Neutrophil (primary cell): ENCODE data around the gene C1RL.

Source experiments
- H3K27ac ChIP-seq: fragments of 200-600 bp; sonication (generic); 2 replicates; pipeline ENCODE4 v1.5.1; 2016; ENCODE audit warnings: mild to moderate bottlenecking, moderate library complexity
- H3K27me3 ChIP-seq: fragments of 200-600 bp; sonication (generic); 2 replicates; pipeline ENCODE4 v1.6.0; 2016; ENCODE audit warnings: mild to moderate bottlenecking
- H3K36me3 ChIP-seq: fragments of 200-600 bp; sonication (generic); 2 replicates; pipeline ENCODE4 v1.5.1; 2017
- H3K4me1 ChIP-seq, 2 experiments: fragments of 200-600 bp in 1 of 2; sonication (generic) in 1 of 2; 1 replicate in 1 of 2; 2 replicates in 1 of 2; pipeline versions ENCODE4 v1.5.1 to v1.6.1; 2013 to 2016; ENCODE audit warnings: low read depth in 1 of 2, low read length in 1 of 2, mild to moderate bottlenecking in 1 of 2, moderate library complexity in 1 of 2; ENCODE audit not compliant: control insufficient read depth in 1 of 2, insufficient read depth in 1 of 2
- H3K4me3 ChIP-seq, 2 experiments: fragments of 200-600 bp in 1 of 2; sonication (generic) in 1 of 2; 1 replicate in 1 of 2; 2 replicates in 1 of 2; pipeline ENCODE4 v1.5.1; 2013 to 2016; ENCODE audit warnings: low read depth in 1 of 2, low read length in 1 of 2, mild to moderate bottlenecking in 1 of 2, moderate library complexity in 1 of 2
- H3K9me3 ChIP-seq: fragments of 200-600 bp; sonication (generic); 2 replicates; pipeline ENCODE4 v1.5.1; 2016
- TF ChIP-seq, protein P1 (sequence below): fragments of 200-600 bp; sonication (generic); IDR thresholded peaks from 2 replicates; pipeline ENCODE4 v1.5.1; 2016; ENCODE audit warnings: antibody characterized with exemption

C1RL gene

DNA sequence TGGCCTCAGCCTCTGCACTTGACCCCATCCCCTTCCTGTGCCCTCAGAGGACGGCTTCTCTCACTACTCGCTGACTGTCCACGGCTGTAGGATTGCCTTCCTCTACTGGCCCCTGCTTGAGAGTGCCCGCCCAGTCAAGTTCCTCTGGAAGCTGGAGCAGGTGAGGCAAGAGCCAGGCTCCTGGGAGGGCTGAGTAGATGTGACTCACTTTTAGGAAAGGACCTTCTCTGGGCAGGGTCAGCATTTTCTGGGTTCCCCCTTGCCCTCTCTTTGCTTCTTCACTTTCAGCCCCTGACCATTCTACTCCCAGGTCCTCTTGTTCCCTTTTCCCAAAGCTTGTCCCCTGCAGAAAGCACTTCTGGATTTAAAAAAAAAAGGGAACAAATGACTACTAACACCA lies 28.9 kb upstream of the C1RL start:
- no peaks in the 10 kb centered on the region for H3K9me3 ChIP-seq
- TF ChIP-seq, protein P1, sequence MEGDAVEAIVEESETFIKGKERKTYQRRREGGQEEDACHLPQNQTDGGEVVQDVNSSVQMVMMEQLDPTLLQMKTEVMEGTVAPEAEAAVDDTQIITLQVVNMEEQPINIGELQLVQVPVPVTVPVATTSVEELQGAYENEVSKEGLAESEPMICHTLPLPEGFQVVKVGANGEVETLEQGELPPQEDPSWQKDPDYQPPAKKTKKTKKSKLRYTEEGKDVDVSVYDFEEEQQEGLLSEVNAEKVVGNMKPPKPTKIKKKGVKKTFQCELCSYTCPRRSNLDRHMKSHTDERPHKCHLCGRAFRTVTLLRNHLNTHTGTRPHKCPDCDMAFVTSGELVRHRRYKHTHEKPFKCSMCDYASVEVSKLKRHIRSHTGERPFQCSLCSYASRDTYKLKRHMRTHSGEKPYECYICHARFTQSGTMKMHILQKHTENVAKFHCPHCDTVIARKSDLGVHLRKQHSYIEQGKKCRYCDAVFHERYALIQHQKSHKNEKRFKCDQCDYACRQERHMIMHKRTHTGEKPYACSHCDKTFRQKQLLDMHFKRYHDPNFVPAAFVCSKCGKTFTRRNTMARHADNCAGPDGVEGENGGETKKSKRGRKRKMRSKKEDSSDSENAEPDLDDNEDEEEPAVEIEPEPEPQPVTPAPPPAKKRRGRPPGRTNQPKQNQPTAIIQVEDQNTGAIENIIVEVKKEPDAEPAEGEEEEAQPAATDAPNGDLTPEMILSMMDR, result no peak
- no peak overlapping the region for H3K4me3 ChIP-seq
- peaks cover under 1% of the 10 kb centered on the region for H3K27me3 ChIP-seq
- H3K27ac ChIP-seq, result no peak overlapping the region
- H3K4me1 ChIP-seq, result peaks cover 0 to 2% of the 10 kb centered on the region in 2 experiments
- H3K36me3 ChIP-seq, result peaks cover 64% of the 10 kb centered on the region

DNA sequence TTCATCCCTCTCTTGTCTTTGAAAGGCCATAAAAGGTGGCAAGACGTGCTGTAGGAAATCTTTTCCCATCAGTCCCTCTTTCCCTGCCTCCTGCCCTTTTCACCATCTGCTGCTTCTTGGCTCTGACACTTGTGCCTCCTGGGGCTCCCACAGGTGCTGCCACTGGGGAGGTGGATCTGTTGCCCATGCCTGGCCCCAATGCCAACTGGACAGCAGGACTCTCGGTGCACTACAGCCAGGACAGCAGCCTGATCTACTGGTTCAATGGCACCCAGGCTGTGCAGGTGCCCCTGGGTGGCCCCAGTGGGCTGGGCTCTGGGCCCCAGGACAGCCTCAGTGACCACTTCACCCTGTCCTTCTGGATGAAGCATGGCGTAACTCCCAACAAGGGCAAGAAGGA lies 27.7 kb upstream of the C1RL start:
- peaks cover 61% of the 10 kb centered on the region for H3K36me3 ChIP-seq
- TF ChIP-seq, protein P1, result no peak
- no peaks in the 10 kb centered on the region for H3K9me3 ChIP-seq
- H3K27me3 ChIP-seq, result peaks cover 12% of the 10 kb centered on the region
- H3K4me3 ChIP-seq, result no peak overlapping the region
- no peak overlapping the region for H3K27ac ChIP-seq
- H3K4me1 ChIP-seq, result peaks cover 0 to 2% of the 10 kb centered on the region in 2 experiments

DNA sequence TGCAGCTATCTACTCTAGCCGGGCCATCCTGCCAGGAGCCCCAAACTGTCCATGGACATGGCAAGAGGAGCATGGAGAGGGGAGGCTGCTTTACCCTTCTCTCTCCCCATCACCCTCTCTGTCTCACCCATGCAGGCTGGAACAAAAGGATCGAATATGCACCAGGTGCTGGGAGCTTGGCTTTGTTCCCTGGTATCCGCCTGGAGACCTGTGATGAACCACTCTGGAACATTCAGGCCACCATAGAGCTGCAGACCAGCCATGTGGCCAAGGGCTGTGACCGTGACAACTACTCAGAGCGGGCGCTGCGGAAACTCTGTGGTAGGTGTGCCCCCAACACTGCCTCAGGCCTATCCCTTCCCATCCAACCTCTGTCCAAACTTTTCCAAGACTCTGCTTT lies 27.1 kb upstream of the C1RL start:
- no peak overlapping the region for H3K4me3 ChIP-seq
- H3K27me3 ChIP-seq, result peaks cover 18% of the 10 kb centered on the region
- H3K36me3 ChIP-seq, result peaks cover 55% of the 10 kb centered on the region
- no peaks in the 10 kb centered on the region for H3K9me3 ChIP-seq
- peaks cover 2 to 6% of the 10 kb centered on the region in 2 experiments for H3K4me1 ChIP-seq
- H3K27ac ChIP-seq, result no peak overlapping the region
- TF ChIP-seq, protein P1, result no peak

DNA sequence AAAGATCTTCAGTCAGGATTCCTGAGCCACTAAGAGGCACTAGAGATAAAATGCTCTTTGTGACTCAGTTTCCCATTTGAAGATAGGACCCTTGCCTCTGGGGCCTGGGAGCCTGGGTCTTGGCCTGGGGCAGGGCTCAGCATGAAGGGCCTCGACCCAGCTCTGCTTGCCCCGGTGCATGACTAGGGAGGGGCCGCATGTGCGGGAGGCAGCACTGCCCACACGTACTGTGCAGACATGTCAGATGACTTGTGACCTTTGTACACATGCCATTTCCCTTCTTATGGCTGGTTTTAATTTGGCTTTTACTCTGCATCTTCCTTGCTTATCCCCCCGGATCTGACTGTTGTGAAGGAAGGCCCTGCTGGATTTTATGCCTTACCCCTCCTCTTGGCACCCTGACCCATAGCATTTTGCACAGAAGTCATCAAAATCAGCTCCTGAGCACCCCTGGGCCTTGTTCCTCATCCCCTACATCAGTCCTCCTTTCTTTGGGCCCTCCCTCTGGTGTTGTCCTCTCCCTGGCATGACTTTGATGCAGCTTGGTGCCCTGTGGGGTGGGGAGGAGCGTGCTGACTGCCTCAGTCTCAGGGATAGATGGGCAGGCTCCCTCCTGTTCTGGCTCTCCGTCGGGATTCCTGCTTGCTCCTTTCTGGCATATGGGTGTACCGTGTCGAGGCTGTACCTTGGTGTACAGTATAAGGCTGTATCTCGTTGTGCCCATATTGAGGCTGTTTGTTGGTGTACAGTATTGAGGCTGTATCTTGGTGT lies 25.6 kb upstream of the C1RL start:
- TF ChIP-seq, protein P1, result no peak
- Histone ChIP-seq H3K36me3 (peaks cover 47% of the 10 kb centered on the region), H3K4me3 (no peak overlapping the region), H3K27ac (no peak overlapping the region), H3K27me3 (peaks cover 33% of the 10 kb centered on the region), H3K4me1 (peaks cover 15 to 17% of the 10 kb centered on the region in 2 experiments), H3K9me3 (no peaks in the 10 kb centered on the region)

DNA sequence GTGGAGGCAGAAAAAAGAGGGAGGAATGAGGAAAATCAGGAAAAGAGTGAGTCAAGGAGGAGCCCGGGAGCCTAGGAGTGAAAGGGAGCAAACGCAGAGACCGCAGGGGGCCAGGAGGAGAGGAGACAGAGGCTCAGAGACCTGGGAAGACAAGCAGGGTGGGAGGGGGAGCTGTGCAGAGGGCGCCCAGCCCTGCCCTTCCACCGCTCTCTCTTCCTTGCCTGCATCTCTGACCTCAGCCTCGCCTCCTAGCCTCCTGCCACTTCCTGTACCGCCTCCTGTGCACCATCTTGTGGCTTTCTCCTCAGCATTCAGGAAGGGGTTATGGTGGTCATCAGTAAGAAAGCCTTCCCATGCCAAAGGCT lies 22.5 kb upstream of the C1RL start:
- Histone ChIP-seq H3K36me3 (peaks cover 36% of the 10 kb centered on the region), H3K4me3 (no peak overlapping the region), H3K9me3 (no peaks in the 10 kb centered on the region), H3K27ac (no peak overlapping the region), H3K4me1 (peaks cover 19 to 20% of the 10 kb centered on the region in 2 experiments), H3K27me3 (peaks cover 52% of the 10 kb centered on the region)
- TF ChIP-seq, protein P1, result no peak
